Activated effector memory CD4-positive, alpha-beta T cell treated with Interleukin-2 at 50 U/mL for 16 hours (primary cell): ENCODE measurements around the gene PADI4.
"Not testable (repeated sequence)": the region's sequence is repeated elsewhere in the genome, so short reads cannot be mapped to it uniquely, and the experiment has no call there.

Experiments
- DNase-seq: peaks from one replicate; pipeline ENCODE4 v3.0.0-alpha.2; 2020

The PADI4 gene

DNA sequence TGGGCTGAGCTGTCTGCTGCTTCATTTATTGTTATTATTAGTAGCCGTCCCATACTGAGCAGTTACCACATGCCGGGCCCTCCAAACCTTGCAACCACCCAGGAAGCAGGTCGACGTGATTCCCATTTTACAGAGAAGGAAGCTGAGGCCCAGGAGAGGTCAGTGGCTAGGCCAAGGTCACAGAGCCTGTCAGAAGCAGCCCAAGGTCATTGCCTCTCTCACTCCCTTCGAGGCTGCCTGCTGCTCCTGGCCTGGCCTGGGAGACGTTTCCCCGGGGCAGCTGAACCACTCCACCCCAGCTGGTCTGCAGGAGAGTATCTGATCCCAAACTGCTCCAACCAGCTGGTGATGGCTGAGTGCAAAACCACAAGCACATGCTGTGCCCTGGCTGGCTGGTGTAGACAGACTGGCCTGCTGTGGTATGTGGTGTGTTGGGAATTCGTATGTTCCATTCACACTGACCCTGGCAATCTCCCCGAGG lies 6.5 kb downstream of the PADI4 start:
- no peak for DNase-seq

DNA sequence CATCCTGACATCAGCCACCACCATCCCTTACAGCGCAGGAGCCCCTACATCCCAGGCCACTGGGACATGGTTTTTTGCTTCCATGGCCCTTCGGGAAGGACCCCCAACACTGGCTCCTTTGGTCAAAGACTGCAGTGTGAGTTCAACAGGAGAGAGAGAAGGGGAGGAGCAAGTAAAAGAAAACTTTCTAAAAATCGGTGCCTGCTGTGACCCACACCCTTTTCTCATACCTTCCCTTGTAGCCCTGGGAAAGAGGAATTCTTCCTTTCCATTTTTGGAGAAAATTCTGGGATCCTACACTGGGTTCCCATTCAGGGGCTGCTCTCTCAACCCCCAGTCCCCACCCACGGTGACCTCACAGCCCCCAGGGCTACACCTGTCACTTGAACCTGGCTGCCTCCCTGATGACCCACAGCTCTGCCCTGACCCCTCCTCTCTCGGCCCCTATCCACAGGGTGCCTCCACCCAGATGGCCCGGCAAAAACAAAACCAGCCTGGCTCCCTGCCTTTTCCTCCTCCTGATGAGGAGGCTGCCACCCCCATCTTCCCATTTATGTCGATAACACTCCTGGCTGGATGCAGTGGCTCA lies 7.6 kb downstream of the PADI4 start:
- no peak for DNase-seq

- DNase-seq, result no peak
Observed at GRCh38 chr1:17316704-17317103, 8.7 kb downstream of the PADI4 start.

- no peak for DNase-seq
Observed at GRCh38 chr1:17318262-17318661, 10.3 kb downstream of the PADI4 start.

- no peak for DNase-seq
Observed at GRCh38 chr1:17319561-17320350, 11.8 kb downstream of the PADI4 start.

DNA sequence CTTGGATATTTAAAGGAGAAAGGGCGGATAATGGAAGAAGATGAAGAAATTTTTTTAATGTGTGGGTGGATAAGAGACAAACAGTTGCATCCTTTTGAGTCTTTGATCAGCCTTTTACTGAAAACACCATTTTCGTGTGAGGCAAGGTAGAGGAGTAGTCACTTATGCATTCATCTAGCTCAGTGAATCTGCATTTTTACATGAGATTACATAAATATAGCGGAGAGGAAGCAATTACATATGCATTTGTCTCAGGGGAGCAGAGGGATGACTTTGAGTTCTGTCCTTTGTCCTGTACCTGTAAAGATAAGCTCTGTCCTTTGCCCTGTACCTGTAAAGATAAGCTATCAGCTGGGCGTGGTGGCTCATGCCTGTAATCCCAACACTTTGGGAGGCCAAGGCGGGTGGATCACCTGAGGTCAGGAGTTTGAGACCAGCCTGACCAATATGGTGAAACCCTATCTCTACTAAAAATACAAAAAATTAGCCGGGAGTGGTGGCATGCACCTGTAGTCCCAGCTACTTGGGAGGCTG lies 13.9 kb downstream of the PADI4 start:
- DNase-seq, result not testable (repeated sequence)

DNA sequence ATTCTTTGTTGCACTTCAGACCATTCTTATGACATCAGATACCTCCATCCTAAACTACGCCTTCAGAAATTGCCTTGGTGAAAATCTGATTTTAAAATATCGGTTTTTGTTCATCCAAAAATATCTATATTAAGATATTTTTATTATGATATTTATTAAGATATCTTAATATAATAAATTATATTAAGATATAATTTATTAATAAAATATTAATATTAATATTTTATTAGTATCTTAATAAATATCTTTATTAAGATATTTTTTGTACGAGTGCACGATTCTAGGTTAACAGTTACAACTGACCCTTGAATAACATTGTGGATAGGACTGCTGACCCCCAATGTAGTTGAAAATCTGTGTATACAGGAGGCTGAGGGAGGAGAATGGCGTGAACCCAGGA lies 20.9 kb downstream of the PADI4 start:
- DNase-seq, result no peak

DNA sequence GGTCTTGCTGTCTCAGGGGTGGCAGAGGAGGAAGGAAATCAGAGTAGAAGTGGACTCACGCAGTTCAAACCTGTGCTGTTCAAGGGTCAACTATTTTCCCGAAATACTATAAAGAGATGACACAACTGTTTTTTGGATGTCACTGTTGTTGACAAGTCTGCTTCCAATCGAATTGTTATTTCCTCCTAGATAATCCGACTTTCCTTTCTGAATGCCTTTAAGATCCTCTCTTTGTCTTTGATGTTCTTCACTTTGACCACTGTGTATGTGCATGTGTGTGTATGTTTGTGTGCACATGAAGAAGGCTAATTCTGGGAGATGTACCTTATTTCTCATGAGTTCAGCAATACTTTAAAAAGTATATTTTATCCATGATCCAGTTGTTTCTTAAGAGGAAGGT lies 21.6 kb downstream of the PADI4 start:
- DNase-seq, result no peak

GRCh38 chr1:17330856-17331255 lies 22.9 kb downstream of the PADI4 start:
- DNase-seq, result no peak

GRCh38 chr1:17333081-17333480 lies 25.1 kb downstream of the PADI4 start:
- no peak for DNase-seq

- DNase-seq, result peak; percentile 12
Observed at GRCh38 chr1:17335821-17336710, 28.1 kb downstream of the PADI4 start.

GRCh38 chr1:17338706-17339493 lies 30.9 kb downstream of the PADI4 start:
- DNase-seq, result no peak

DNA sequence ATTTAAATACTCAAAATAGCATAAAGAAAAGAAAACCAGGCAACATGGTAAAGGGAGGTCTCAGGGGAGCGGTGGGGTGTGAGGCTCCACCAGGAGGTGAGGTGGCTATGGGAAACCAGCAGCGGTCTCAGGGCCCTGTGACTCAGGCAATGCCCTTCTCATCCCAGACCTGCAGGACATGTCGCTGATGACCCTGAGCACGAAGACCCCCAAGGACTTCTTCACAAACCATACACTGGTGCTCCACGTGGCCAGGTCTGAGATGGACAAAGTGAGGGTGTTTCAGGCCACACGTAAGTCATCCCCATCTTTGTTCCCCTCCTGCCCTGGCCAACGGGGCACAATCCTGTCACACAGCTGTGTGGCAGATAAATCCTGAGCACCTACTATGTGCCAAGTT lies 31.5 kb downstream of the PADI4 start:
- DNase-seq, result no peak

GRCh38 chr1:17340358-17340757 lies 32.4 kb downstream of the PADI4 start:
- DNase-seq, result no peak

DNA sequence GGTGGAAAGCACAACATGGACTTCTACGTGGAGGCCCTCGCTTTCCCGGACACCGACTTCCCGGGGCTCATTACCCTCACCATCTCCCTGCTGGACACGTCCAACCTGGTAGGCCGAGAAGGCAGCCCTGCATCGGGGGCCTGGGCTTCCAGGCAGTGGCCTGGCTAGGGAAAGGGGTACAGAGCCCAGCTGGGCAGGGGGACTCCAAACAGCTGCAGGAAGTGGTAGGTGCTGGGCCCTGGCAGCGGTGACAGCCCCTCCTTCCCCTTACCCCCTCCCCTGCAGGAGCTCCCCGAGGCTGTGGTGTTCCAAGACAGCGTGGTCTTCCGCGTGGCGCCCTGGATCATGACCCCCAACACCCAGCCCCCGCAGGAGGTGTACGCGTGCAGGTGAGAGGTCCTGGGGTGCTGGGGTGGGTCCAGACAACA lies 34.0 kb downstream of the PADI4 start:
- DNase-seq, result no peak

DNA sequence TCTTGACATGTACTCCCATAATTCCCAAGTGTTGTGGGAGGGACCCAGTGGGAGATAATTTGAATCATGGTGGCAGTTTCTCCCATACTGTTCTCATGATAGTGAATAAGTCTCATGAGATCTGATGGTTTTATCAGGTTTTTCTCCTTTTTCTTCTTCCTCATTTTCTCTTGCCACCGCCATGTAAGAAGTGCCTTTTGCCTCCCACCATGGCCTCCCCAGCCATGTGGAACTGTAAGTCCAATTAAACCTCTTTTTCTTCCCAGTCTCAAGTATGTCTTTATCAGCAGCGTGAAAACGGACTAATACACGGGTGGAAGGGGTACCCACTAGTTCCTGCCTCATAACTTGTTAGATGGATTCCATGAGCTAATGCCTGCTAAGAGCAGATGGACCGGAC lies 37.5 kb downstream of the PADI4 start:
- DNase-seq, result not testable (repeated sequence)

DNA sequence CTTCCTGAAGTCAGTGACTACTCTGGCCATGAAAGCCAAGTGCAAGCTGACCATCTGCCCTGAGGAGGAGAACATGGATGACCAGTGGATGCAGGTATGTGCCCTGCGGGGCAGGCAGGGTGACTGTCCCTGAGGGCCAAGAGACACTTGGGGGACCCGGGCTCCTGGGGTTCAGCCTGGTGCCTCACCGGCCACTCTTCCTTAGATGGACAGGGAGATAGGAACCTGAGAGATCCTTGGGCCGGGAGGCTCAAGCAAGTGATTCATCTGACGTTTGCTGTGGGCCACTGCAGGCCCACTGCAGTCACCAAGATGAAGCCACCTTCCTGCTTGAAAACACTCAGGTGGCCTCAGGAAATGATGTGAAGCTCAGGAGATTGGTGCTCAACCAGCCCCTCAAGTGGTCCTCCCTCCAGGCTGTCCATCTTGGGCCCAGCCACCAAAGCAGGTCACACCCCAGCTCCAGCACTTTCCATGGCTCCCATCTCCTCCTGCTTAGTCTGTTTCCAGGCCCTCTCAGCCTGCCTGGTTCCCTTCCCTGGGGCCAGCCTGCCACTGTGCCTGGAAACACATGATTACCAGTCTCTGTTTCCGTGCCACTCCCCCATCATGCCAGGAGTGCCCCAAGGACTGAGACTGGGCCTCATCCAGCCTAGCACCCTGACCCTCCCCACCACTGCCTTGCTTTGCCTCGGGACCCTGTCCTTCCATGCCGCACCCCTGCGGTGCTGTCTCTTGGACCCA lies 38.2 kb downstream of the PADI4 start:
- DNase-seq, result no peak

GRCh38 chr1:17347769-17348592 lies 40.0 kb downstream of the PADI4 start:
- no peak for DNase-seq

- DNase-seq, result no peak
Observed at GRCh38 chr1:17348593-17349234, 40.7 kb downstream of the PADI4 start.

GRCh38 chr1:17350083-17350482 lies 42.1 kb downstream of the PADI4 start:
- DNase-seq, result no peak
